ENCODE measurements around the gene ST6GALNAC1. TPM values are rescaled to one million over a fixed set of nuclear protein-coding genes. Genes with fewer than 3 reads are reported as not detected.

Gene ST6GALNAC1
- total and polyA plus RNA-seq, 2 of the 4 experiments (the other 2 are of a cell fraction): not detected

DNA sequence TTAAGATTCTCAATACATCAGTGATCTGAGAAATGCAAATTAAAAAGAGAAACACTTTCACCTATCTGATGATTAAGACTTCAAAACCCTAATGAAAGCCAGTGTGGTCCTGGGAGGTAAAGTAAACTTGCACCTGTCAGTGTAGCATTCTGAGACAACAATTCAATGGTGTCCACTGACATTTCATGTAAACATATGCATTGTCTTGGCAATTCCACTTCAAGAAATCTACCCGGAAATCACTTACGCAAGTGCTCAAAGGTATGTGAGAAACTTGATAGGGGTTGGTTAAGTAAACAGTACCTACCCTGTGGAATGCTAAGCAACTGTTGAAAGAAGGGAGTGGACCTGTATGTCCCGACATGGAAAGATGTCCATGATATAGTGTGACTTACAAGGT lies 2.1 kb downstream of the ST6GALNAC1 start:
- Histone ChIP-seq H3K4me2 (ENCODE audit: low read depth, low read length) (no peak overlapping the region), H3K27ac (ENCODE audit: insufficient read depth, low read length) (no peak overlapping the region), H2BK120ac (ENCODE audit: low read depth, low read length) (no peak overlapping the region), H3K4me3 (ENCODE audit: insufficient read depth, low read depth, low read length) (no peak overlapping the region), H4K8ac (ENCODE audit: low read depth in 2 of 2, low read length in 2 of 2) (no peak overlapping the region), H3K4me1 (ENCODE audit: control insufficient read depth, insufficient read depth, low read length) (no peaks in the 10 kb centered on the region), H4K20me1 (ENCODE audit: insufficient read depth, low read length) (no peaks in the 10 kb centered on the region), H3K4ac (ENCODE audit: low read depth, low read length) (no peak overlapping the region), H2BK15ac (ENCODE audit: low read depth, low read length) (no peak overlapping the region), H4K5ac (ENCODE audit: low read depth, low read length) (no peak overlapping the region), H2BK20ac (ENCODE audit: low read depth, low read length) (no peak overlapping the region), H4K91ac (ENCODE audit: insufficient read depth, low read depth, low read length) (no peak overlapping the region), H3K18ac (ENCODE audit: low read depth, low read length) (no peak overlapping the region), H3K79me1 (ENCODE audit: low read depth in 1 of 2, low read length in 2 of 2) (no peaks in the 10 kb centered on the region), H3K36me3 (ENCODE audit: control insufficient read depth, insufficient read depth, low read length) (no peaks in the 10 kb centered on the region), H3K23ac (ENCODE audit: low read depth, low read length) (no peak overlapping the region), H3K27me3 (ENCODE audit: control insufficient read depth, insufficient read depth, low read length) (peaks cover 24% of the 10 kb centered on the region), H3K9me3 (ENCODE audit: control insufficient read depth, insufficient read depth, low read length) (no peaks in the 10 kb centered on the region), H3K9me1 (ENCODE audit: insufficient read depth, low read length) (no peaks in the 10 kb centered on the region), H3K14ac (replicated peaks; ENCODE audit: low read depth, low read length) (no peak overlapping the region), H2AK5ac (ENCODE audit: low read depth, low read length) (no peak overlapping the region), H3K9ac (ENCODE audit: low read depth, low read length) (no peak overlapping the region), H2AK9ac (replicated peaks; ENCODE audit: low read depth, low read length, poor library complexity) (no peak overlapping the region), H3K56ac (ENCODE audit: extremely low read depth, insufficient read depth, low read length) (no peak overlapping the region), H2BK5ac (ENCODE audit: low read depth, low read length, poor library complexity, severe bottlenecking) (no peak overlapping the region), H2AFZ (replicated peaks; ENCODE audit: low read length, poor library complexity) (no peak overlapping the region)
- intact Hi-C loops (cut with micrococcal nuclease) (no loop called here), dilution Hi-C loops (cut with HindIII; ENCODE audit: low sequenced_read_pairs, unreplicated experiment) (no loop called here), in situ Hi-C loops (cut with MboI; ENCODE audit: low sequenced_read_pairs) (no loop called here)
- DNase-seq (no peak), ATAC-seq (ENCODE audit: low read depth) (no peak)
- WGBS, 2 experiments (ENCODE audit: extremely low coverage in 2 of 2, insufficient read length in 1 of 2): no CpG with 5 or more reads among the region's 3 CpGs
- no peak for TF ChIP-seq CHD1 (IDR thresholded peaks at IDR 0.05; ENCODE audit: low read depth, low read length)
- TF ChIP-seq, protein P1, sequence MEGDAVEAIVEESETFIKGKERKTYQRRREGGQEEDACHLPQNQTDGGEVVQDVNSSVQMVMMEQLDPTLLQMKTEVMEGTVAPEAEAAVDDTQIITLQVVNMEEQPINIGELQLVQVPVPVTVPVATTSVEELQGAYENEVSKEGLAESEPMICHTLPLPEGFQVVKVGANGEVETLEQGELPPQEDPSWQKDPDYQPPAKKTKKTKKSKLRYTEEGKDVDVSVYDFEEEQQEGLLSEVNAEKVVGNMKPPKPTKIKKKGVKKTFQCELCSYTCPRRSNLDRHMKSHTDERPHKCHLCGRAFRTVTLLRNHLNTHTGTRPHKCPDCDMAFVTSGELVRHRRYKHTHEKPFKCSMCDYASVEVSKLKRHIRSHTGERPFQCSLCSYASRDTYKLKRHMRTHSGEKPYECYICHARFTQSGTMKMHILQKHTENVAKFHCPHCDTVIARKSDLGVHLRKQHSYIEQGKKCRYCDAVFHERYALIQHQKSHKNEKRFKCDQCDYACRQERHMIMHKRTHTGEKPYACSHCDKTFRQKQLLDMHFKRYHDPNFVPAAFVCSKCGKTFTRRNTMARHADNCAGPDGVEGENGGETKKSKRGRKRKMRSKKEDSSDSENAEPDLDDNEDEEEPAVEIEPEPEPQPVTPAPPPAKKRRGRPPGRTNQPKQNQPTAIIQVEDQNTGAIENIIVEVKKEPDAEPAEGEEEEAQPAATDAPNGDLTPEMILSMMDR (conservative IDR thresholded peaks at IDR 0.05; ENCODE audit: low read depth, low read length): no peak
- TF ChIP-seq RAD21 (IDR thresholded peaks at IDR 0.05; ENCODE audit: low read length): no peak
- no peak for TF ChIP-seq RCOR1 (IDR thresholded peaks at IDR 0.05; ENCODE audit: insufficient replicate concordance, low read length)
- TF ChIP-seq MAZ (IDR thresholded peaks at IDR 0.05; ENCODE audit: borderline replicate concordance, low read depth, low read length): no peak
- TF ChIP-seq SMC3 (IDR thresholded peaks at IDR 0.05; ENCODE audit: low read depth, low read length): no peak
- TF ChIP-seq MAFK (IDR thresholded peaks at IDR 0.05; ENCODE audit: low read depth, low read length): no peak
- TF ChIP-seq, protein P2, sequence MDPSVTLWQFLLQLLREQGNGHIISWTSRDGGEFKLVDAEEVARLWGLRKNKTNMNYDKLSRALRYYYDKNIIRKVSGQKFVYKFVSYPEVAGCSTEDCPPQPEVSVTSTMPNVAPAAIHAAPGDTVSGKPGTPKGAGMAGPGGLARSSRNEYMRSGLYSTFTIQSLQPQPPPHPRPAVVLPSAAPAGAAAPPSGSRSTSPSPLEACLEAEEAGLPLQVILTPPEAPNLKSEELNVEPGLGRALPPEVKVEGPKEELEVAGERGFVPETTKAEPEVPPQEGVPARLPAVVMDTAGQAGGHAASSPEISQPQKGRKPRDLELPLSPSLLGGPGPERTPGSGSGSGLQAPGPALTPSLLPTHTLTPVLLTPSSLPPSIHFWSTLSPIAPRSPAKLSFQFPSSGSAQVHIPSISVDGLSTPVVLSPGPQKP (IDR thresholded peaks at IDR 0.05; ENCODE audit: borderline replicate concordance, low read depth, low read length): no peak
- TF ChIP-seq POLR2A (IDR thresholded peaks at IDR 0.05; ENCODE audit: low read depth, low read length): no peak
- no peak for TF ChIP-seq CEBPB (IDR thresholded peaks at IDR 0.05; ENCODE audit: low read depth, low read length)
- no peak for TF ChIP-seq BHLHE40 (IDR thresholded peaks at IDR 0.05; ENCODE audit: low read depth, low read length)
- no peak for TF ChIP-seq NFE2L2 (IDR thresholded peaks at IDR 0.05; ENCODE audit: low read depth, low read length)
- no peak for TF ChIP-seq MXI1 (IDR thresholded peaks at IDR 0.05; ENCODE audit: borderline replicate concordance, low read depth, low read length)
- TF ChIP-seq FOS (IDR thresholded peaks at IDR 0.05; ENCODE audit: low read depth, low read length): no peak
- POLR2A ChIA-PET (ENCODE audit: unreplicated experiment): no interaction called here
- CTCF ChIA-PET: interaction anchor here (1.0 to 1.1 kb wide), 2 partner anchors 18 to 84 kb away, joined by 3 to 6 read pairs; no protein-coding TSS in a partner anchor
- BruUV-seq (replicated peaks): no TSS peak
